ENCODE measurements around the gene PTPRC. TPM values are rescaled to one million over a fixed set of nuclear protein-coding genes. Genes with fewer than 3 reads are reported as not detected.

PTPRC gene
- total RNA-seq, 3 donors from 2014 or later (not counting 1 experiment from before 2014, with no cell fraction given), result 1,142 to 1,334 (median 1,200) TPM

DNA sequence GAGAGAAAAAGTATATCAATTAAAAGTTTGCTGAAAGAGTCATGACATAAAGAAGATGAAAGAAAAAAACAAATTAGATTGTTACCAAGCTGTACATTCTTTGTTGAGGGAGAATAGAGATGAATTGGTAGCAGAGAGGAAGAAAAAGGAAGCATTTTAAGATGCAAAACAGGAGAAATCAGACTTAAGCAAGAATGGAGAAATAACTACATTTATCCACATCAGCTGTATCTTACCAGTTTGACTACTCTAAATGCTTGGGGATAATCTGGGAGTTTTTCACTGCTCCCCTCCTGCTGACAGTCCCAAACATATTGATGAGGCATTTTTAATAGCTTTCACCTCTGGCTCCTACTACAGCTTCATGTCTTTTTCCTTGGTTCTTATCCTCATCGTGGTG, 16.8 kb upstream of the PTPRC start:
- H3K4me3 ChIP-seq (ENCODE audit: low read length), result peak overlapping the region; percentile 16
- Mint-ChIP-seq H3K4me3 (peak overlapping the region; percentile 95), H3K9me3 (peaks cover 0 to 3% of the 10 kb centered on the region in 2 donors), H3K36me3 (no peaks in the 10 kb centered on the region), H3K27me3 (ENCODE audit: low read depth in 2 of 2) (no peaks in the 10 kb centered on the region), H3K4me1 (peaks cover 85 to 88% of the 10 kb centered on the region in 2 donors), H3K27ac (peak overlapping the region; percentile 91 to 99)
- no peak for TF ChIP-seq CTCF (IDR thresholded peaks at IDR 0.05)
- intact Hi-C loops (cut with micrococcal nuclease), result loop anchor here (5.0 kb wide), 1 partner anchor 35 kb away; no protein-coding TSS in a partner anchor
- ATAC-seq (no peak), DNase-seq (no peak)
- H3K27me3 ChIP-seq (ENCODE audit: control insufficient read depth, insufficient read depth, low read length), result no peaks in the 10 kb centered on the region
- peak overlapping the region; percentile 94 for H3K27ac ChIP-seq (ENCODE audit: low read length)
- no peaks in the 10 kb centered on the region for H3K9me3 ChIP-seq (ENCODE audit: control insufficient read depth, insufficient read depth, low read length)
- peaks cover 61% of the 10 kb centered on the region for H3K4me1 ChIP-seq (ENCODE audit: control insufficient read depth, insufficient read depth, low read length)
- no peaks in the 10 kb centered on the region for H3K36me3 ChIP-seq (ENCODE audit: control insufficient read depth, insufficient read depth, low read length)
- WGBS (ENCODE audit: insufficient coverage), result 20% methylated on average over 1 of the region's 1 CpG

GRCh38 chr1:198623752-198624647, 14.8 kb upstream of the PTPRC start:
- H3K4me1 Mint-ChIP-seq, result peaks cover 94 to 97% of the 10 kb centered on the region in 2 donors
- H3K9me3 ChIP-seq (ENCODE audit: control insufficient read depth, insufficient read depth, low read length), result no peaks in the 10 kb centered on the region
- DNase-seq, result peak in 1 of 2 donors; percentile 58
- peak in 1 of 3 donors; percentile 6 for ATAC-seq
- WGBS (ENCODE audit: insufficient coverage), result 0% methylated on average over 1 of the region's 4 CpGs
- H3K27ac Mint-ChIP-seq, result peak overlapping the region; percentile 91 to 99
- peak overlapping the region; percentile 87 for H3K4me3 Mint-ChIP-seq
- peaks cover 0 to 3% of the 10 kb centered on the region in 2 donors for H3K9me3 Mint-ChIP-seq
- peaks cover 2% of the 10 kb centered on the region for H3K36me3 ChIP-seq (ENCODE audit: control insufficient read depth, insufficient read depth, low read length)
- no peak overlapping the region for H3K4me3 ChIP-seq (ENCODE audit: low read length)
- peak overlapping the region; percentile 94 for H3K27ac ChIP-seq (ENCODE audit: low read length)
- H3K36me3 Mint-ChIP-seq, result no peaks in the 10 kb centered on the region
- H3K27me3 ChIP-seq (ENCODE audit: control insufficient read depth, insufficient read depth, low read length), result no peaks in the 10 kb centered on the region
- no peaks in the 10 kb centered on the region for H3K27me3 Mint-ChIP-seq (ENCODE audit: low read depth in 2 of 2)
- TF ChIP-seq CTCF (IDR thresholded peaks at IDR 0.05), result no peak
- peaks cover 61% of the 10 kb centered on the region for H3K4me1 ChIP-seq (ENCODE audit: control insufficient read depth, insufficient read depth, low read length)
- intact Hi-C loops (cut with micrococcal nuclease), result loop anchor here (5.0 kb wide), 1 partner anchor 33 kb away; no protein-coding TSS in a partner anchor

DNA sequence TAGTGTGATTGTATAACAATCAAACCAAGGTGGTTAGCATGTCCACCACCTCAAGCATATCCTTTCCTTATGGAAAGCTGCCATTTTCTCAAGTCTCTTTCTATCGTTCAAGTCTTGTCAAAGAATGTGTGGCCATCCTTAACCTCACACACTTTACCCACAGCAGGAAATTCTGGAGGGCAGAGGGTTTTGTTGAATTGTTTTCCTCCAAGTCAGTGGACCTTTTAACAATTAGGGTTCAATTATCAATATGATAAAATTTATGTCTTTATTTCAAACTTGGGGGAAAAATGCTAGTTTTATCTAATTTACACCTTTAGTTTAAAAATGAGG, 14.2 kb upstream of the PTPRC start:
- Mint-ChIP-seq H3K4me3 (peak overlapping the region; percentile 87), H3K27me3 (ENCODE audit: low read depth in 2 of 2) (no peaks in the 10 kb centered on the region), H3K4me1 (peaks cover 94 to 97% of the 10 kb centered on the region in 2 donors), H3K36me3 (no peaks in the 10 kb centered on the region), H3K9me3 (peaks cover 0 to 3% of the 10 kb centered on the region in 2 donors), H3K27ac (peak overlapping the region; percentile 91 to 99)
- DNase-seq (peak in 1 of 2 donors; percentile 44), ATAC-seq (no peak)
- Histone ChIP-seq H3K27ac (ENCODE audit: low read length) (peak overlapping the region; percentile 94), H3K9me3 (ENCODE audit: control insufficient read depth, insufficient read depth, low read length) (no peaks in the 10 kb centered on the region), H3K4me3 (ENCODE audit: low read length) (no peak overlapping the region), H3K36me3 (ENCODE audit: control insufficient read depth, insufficient read depth, low read length) (peaks cover 2% of the 10 kb centered on the region), H3K4me1 (ENCODE audit: control insufficient read depth, insufficient read depth, low read length) (peaks cover 57% of the 10 kb centered on the region), H3K27me3 (ENCODE audit: control insufficient read depth, insufficient read depth, low read length) (no peaks in the 10 kb centered on the region)
- no peak for TF ChIP-seq CTCF (IDR thresholded peaks at IDR 0.05)
- 0% methylated on average over 1 of the region's 1 CpG for WGBS (ENCODE audit: insufficient coverage)
- intact Hi-C loops (cut with micrococcal nuclease), result loop anchor here (5.0 kb wide), 1 partner anchor 33 kb away; no protein-coding TSS in a partner anchor

Measured in natural killer cell (primary cell).